NOMO-1 treated with dmso at 0.1 percent for 144 hours (cell line): ENCODE data around the gene ALDH5A1.
A peak's percentile ranks its signal among the peaks of the same experiment; 100 is the strongest.

Experiments
- DNase-seq: peaks from one replicate; lab custom pipeline; 2025; ENCODE audit not compliant: unreplicated experiment; lab: John Stamatoyannopoulos, UW

Gene ALDH5A1

GRCh38 chr6:24522228-24523176, 27.7 kb downstream of the ALDH5A1 start:
- DNase-seq: no peak

- DNase-seq: no peak
Observed at GRCh38 chr6:24524329-24524728, 29.6 kb downstream of the ALDH5A1 start.

- DNase-seq: no peak
Observed at GRCh38 chr6:24524805-24525204, 30.0 kb downstream of the ALDH5A1 start.

GRCh38 chr6:24529985-24530384, 35.2 kb downstream of the ALDH5A1 start:
- DNase-seq: no peak

GRCh38 chr6:24534329-24534728, 39.6 kb downstream of the ALDH5A1 start:
- no peak for DNase-seq

- DNase-seq: no peak
Observed at GRCh38 chr6:24535210-24535609, 40.4 kb downstream of the ALDH5A1 start.

- DNase-seq: no peak
Observed at GRCh38 chr6:24536466-24536865, 41.7 kb downstream of the ALDH5A1 start.

GRCh38 chr6:24537082-24537699, 42.4 kb downstream of the ALDH5A1 start:
- no peak for DNase-seq

GRCh38 chr6:24537771-24538385, 43.1 kb downstream of the ALDH5A1 start:
- no peak for DNase-seq

- DNase-seq: no peak
Observed at GRCh38 chr6:24539416-24539815, 44.6 kb downstream of the ALDH5A1 start.

GRCh38 chr6:24540197-24540596, 45.4 kb downstream of the ALDH5A1 start:
- no peak for DNase-seq

GRCh38 chr6:24543683-24544082, 48.9 kb downstream of the ALDH5A1 start:
- no peak for DNase-seq

- no peak for DNase-seq
Observed at GRCh38 chr6:24545183-24545582, 50.4 kb downstream of the ALDH5A1 start.

- no peak for DNase-seq
Observed at GRCh38 chr6:24545691-24546090, 50.9 kb downstream of the ALDH5A1 start.

GRCh38 chr6:24546439-24546838, 51.7 kb downstream of the ALDH5A1 start:
- no peak for DNase-seq

GRCh38 chr6:24547243-24547642, 52.5 kb downstream of the ALDH5A1 start:
- DNase-seq: peak; percentile 12

- no peak for DNase-seq
Observed at GRCh38 chr6:24549158-24549557, 54.4 kb downstream of the ALDH5A1 start.

GRCh38 chr6:24549674-24550353, 55.0 kb downstream of the ALDH5A1 start:
- DNase-seq: no peak

GRCh38 chr6:24551139-24551538, 56.4 kb downstream of the ALDH5A1 start:
- no peak for DNase-seq

GRCh38 chr6:24554474-24554873, 59.7 kb downstream of the ALDH5A1 start:
- no peak for DNase-seq

GRCh38 chr6:24558516-24558915, 63.7 kb downstream of the ALDH5A1 start:
- no peak for DNase-seq
